GM19025 (cell line): ENCODE data around the gene AMBRA1.

ENCODE experiments used
- ATAC-seq: cut with Tn5 transposase; IDR thresholded peaks from one replicate; pipeline ENCODE4 v1.9.1; 2021; ENCODE audit warnings: mild to moderate bottlenecking, low read depth, moderate library complexity; ENCODE audit not compliant: unreplicated experiment

The AMBRA1 gene

GRCh38 chr11:46511342-46511741 lies 82.5 kb downstream of the AMBRA1 start:
- no peak for ATAC-seq

GRCh38 chr11:46508360-46508759 lies 85.5 kb downstream of the AMBRA1 start:
- no peak for ATAC-seq

GRCh38 chr11:46506483-46506791 lies 87.4 kb downstream of the AMBRA1 start:
- ATAC-seq, result peak; percentile 37

- peak; percentile 65 for ATAC-seq
These were observed 87.9 kb downstream of the AMBRA1 start for GRCh38 chr11:46505741-46506482.

GRCh38 chr11:46504817-46505613 lies 88.8 kb downstream of the AMBRA1 start:
- no peak for ATAC-seq

- no peak for ATAC-seq
These were observed 94.0 kb downstream of the AMBRA1 start for GRCh38 chr11:46499821-46500220.

GRCh38 chr11:46498968-46499367 lies 94.9 kb downstream of the AMBRA1 start:
- ATAC-seq, result no peak

- no peak for ATAC-seq
These were observed 95.6 kb downstream of the AMBRA1 start for GRCh38 chr11:46498179-46498578.

- ATAC-seq, result no peak
These were observed 96.3 kb downstream of the AMBRA1 start for GRCh38 chr11:46497498-46497897.

- ATAC-seq, result no peak
These were observed 100.0 kb downstream of the AMBRA1 start for GRCh38 chr11:46493791-46494190.

GRCh38 chr11:46492532-46492931 lies 101.3 kb downstream of the AMBRA1 start:
- no peak for ATAC-seq

- ATAC-seq, result no peak
These were observed 102.0 kb downstream of the AMBRA1 start for GRCh38 chr11:46491661-46492330.

GRCh38 chr11:46490666-46491065 lies 103.2 kb downstream of the AMBRA1 start:
- no peak for ATAC-seq

GRCh38 chr11:46489656-46490560 lies 103.9 kb downstream of the AMBRA1 start:
- no peak for ATAC-seq

- no peak for ATAC-seq
These were observed 107.9 kb downstream of the AMBRA1 start for GRCh38 chr11:46485856-46486443.

- no peak for ATAC-seq
These were observed 109.7 kb downstream of the AMBRA1 start for GRCh38 chr11:46484101-46484500.

GRCh38 chr11:46480909-46481308 lies 112.9 kb downstream of the AMBRA1 start:
- ATAC-seq, result no peak

GRCh38 chr11:46480166-46480726 lies 113.6 kb downstream of the AMBRA1 start:
- ATAC-seq, result no peak

- no peak for ATAC-seq
These were observed 114.2 kb downstream of the AMBRA1 start for GRCh38 chr11:46479601-46480000.

GRCh38 chr11:46478196-46478595 lies 115.6 kb downstream of the AMBRA1 start:
- ATAC-seq, result no peak
